EL (cell line): Measurements from ENCODE around the gene TEX51.

Experiments
- DNase-seq: peaks from one replicate; pipeline ENCODE4 v3.0.0-alpha.2; 2016

The TEX51 gene

DNA sequence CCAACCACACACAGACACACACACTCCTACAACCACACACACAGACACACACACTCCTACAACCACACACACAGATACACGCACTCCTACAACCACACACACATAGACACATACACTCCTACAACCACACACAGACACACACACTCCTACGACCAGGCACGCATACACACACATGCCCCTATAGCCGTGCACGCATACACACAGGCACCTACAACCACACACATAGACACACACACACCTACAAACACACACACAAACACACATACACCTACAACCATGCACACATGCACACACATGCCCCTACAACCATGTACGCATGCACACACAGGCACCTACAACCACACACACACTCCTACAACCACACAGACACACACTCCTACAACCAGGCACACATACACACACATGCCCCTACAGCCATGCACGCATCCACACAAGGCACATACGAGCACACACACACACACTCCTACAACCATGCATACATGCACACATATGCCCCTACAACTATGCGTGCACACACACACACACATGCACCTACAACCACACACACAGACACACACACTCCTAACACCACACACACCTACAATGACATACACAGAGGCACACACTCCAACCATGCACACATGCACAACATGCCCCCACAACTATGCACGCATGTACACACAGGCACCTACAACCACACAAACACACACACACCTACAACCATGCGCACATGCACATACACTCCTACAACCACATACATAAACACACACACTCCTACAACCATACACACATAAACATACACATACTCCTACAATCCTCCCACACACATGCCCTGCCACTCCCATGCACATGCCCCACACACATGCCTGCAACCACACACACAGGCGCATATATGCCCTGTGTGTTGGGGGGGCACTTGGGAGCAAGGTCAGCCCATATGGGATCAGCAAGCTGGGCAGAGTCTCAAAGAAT, 19.1 kb upstream of the TEX51 start:
- no peak for DNase-seq

DNA sequence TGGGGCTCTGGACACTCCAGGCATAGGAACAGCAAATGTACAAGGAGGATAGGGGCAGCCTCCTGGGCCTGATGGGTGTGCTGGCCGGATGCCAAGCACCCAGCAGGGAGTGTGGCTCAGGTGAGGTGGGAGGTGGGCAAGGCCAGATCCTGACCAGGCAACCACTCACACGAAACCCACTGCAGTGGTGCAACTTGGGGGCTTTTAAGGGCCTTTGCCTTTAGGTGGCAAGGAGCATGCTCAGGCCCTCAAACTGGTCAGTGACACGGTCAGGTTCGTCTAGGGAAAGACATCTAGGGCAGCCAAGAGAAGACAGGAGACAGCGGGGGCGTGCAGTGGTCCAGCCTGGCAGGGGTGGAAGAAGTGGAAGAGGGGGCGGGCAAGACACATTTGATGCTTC, 18.4 kb upstream of the TEX51 start:
- no peak for DNase-seq

DNA sequence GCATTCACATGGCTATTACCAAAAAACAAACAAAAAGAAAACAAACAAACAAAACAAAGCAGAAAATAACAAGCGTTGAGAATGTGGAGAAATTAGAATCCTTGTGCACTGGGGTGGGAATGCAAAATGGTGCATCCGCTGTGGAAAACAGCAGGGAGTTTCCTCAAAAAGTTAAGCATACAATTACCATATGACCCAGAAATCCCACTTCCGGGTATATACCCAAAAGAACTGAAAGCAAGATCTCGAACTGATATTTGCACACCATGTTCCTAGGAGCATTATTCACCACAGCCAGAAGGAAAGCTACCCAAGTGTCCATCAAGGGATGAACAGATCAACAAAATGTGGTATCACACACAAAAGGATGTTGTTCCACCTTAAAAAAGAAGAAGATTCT, 17.9 kb upstream of the TEX51 start:
- no peak for DNase-seq

DNA sequence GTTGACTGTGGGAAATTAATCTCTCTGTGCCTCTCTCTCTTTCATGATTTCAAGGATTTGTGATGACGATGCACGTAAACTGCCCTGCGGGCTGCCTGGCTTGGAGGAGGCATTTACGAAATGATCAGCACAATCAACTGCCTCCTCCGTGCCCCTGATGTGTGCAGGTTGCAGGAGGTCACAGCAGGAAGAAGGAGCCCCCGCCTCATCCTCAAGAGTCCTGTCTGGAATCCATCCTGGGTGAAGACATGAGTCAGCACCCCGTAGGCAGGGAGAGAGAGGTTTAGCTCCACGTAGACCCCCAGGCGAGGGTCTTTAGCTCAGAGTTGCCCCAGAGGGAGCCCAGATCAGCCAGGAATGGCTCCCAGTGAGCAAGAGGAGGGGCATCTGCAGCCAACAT, 17.1 kb upstream of the TEX51 start:
- no peak for DNase-seq

DNA sequence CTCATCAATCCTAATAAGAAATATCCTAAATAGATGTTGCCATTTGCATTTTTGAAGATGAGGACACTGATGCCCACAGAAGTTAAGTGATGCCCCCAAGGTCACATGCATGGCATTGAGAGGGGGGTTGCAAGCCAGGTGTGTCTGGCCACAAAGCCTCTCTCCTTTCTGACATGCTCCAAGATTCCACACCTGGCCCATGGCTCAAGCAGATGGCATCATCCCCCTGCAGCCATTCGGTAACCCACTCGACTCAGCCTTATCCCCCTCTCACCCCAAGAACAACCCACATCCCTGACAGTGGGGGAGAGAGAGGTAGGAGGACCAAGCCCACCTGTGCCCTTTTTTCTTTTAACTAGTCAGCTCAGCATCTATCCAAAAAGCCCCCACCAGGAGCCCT, 16.5 kb upstream of the TEX51 start:
- DNase-seq = no peak

DNA sequence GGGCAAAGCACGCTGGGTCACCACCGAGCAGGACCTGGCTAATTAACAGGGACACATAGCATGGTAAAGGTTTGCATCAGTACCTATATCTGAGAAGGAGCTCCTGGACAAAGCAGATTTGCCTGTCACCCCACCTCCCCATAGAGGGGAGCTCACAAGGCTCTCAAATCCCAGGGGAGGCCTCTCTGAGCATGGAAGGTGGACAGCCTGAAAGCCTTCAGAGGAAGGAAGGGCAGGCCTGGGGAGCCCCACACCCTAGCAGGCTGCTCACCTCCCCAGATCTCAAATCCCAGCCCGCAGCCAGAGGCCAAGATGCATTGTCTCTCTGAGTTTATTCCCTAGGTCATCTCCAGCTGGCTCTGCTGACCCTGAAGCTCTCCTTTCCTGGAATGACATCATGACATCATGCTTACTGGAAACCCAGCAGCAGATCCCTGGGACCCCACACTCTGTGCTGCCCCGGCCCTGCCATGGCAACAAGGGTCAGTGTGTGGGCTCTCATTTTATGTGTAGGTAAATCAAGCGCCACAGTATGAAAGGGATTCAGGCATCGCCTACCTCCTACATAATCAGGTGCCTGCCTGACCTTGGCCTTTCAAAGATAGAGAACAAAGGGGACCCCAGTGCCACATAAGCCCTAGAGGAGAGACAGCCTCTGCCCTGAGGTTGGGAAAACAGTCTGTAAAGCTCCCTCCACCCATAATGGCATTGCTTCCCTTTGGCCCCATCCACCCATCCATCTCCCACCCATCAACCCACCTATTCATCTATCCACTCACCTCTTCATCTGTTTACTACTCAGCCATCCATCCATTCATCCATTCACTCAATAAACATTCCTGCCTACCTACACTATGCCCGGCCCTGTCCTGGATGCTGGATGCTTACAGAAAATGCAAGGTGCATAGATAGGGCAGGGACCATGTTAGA, 15.7 kb upstream of the TEX51 start:
- DNase-seq = no peak

DNA sequence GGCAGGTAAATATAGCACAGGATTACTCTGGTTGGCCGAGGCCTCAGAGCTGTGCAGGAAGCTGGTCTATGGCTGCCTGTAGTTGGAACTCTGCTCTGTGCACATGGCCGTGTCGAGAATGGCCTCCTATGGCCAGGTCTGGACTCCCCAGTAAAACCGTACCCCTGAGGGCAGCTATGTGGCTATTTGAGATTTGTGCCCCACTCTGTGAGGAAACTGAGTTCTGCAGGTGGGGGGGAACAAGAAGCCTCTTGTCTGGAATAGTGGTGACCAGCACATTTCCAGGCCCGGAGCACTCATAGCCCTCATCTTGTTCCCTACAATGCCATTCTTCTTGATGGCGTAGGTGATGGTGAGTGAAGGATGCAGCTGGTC, 15.0 kb upstream of the TEX51 start:
- DNase-seq = no peak

DNA sequence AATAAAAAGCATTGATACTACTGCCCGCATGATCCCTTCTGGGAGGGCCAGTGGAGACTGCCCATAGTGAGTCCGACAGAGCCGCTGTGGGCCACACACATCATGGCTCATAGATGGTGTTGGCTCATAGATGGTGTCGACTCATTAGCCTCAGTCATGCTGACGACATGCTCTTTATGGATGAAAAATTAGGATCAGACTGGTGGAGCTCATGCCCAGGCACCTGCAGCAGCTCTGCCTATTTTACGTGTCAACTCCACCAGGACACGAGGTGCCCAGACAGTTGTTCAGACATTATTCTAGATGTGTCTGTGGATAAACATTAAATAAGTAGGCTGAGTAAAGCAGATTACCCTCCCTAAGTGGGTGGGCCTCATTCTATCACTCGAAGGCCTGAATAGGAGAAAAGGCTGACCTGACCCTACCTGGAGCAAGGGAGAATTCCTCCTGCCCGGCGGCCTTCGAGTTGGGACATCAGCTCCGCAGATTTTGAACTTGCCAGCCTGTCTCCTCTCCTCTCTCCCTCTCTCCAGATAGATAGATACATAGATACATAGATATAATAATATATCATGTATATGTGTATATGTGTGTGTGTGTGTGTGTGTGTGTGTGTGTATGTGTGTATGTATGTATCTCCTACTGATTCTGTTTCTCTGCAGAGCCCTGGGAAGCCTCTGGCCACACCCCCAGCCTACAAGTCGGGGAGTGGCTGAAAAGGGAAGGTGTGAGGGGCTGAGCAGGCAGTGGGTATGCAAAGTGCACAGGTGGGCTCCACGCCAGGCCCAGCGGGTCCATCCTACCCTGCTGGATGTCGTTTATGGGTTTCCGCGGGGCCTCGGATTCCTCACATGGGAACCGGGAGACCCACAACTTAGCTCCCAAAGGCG, 13.6 kb upstream of the TEX51 start:
- no peak for DNase-seq

DNA sequence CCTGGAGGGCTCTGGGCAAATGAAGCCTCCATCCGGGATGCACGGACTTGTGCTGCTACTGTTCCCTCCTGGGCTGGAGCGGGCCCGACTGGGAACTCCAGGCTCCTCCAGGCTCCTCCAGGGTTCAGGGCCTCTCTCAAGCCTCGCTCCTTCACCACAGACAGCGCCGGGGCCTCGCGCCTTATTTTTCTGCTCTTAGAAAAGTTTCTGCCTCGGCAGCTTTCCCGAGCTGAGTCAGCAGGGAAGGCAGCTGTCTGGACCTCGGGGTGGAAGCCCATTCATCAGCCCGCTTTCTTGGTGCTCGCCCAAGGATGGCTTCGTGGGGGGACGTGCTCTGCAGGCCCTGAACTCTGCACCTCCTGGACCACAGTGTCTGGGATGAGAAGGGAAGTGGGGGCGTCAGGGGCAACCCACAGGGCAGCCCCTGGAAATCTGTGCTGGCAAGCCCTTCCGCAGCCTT, 12.9 kb upstream of the TEX51 start:
- DNase-seq = peak; percentile 21

DNA sequence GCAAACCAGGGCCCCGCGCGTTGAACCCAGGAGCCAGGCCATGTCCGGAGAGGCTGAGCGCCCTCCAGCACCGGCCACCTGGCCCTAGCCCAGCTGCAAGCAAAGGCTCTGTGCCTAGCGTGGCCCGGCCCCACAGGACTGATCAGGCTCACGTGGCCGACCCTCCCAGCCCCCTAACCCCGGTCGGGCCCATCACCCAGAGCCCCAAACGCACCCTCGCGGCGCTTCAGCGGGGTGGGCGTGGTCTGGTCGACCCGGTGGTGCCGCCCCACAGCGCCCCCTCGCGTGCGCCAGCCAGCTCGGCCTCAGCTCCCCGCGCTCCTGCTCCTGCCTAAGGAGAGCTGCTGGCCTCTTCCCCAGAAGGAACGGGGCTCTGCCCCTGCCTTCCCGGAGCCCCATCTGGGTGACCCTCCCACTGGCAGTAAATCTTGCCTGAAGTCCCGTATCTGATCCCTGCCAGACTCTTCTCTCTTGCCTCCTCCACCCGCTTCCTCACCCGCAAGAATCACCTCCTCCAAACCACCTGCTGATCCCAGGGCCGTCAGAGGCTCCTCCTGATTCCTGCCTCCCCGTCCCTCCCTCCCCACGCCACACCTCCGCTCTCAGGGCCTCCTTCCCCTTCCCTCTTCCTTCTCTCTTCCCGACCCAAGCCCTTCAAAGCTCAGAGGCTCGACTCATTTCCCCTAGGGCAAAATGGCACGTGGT, 12.3 kb upstream of the TEX51 start:
- peak; percentile 37 for DNase-seq

DNA sequence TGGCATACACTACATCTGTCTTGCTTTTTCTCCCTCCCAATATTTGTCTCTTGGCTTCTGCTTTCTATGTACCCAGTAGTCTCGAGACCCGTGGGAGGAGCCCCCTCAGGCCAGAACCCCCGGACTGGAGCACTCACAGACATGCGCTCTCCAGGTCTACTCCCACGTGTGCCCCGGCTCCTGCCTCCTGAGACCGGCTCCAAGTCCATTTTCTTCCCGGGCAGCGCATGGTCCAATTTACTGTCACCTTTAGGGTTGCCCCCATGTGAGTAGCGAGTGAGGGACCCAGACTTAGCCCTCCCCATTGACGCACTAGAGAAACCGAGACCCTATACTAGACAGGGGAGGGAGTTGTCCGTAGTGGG, 11.8 kb upstream of the TEX51 start:
- no peak for DNase-seq

DNA sequence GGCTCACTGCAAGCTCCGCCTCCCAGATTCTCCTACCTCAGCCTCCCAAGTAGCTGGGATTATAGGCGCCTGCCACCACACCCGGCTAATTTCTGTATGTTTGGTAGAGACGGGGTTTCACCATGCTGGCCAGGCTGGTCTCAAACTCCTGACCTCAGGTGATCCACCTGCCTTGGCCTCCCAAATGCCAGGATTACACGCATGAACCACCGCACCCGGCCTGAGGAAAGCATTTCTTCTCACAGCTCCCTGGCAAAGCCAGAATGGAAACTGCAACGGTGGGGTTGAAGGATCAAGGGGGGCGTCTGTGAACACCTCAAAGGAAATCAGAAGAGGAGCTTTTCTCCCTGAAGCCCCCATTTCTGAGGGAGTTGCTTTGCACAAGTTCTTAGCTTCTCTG, 11.2 kb upstream of the TEX51 start:
- no peak for DNase-seq

DNA sequence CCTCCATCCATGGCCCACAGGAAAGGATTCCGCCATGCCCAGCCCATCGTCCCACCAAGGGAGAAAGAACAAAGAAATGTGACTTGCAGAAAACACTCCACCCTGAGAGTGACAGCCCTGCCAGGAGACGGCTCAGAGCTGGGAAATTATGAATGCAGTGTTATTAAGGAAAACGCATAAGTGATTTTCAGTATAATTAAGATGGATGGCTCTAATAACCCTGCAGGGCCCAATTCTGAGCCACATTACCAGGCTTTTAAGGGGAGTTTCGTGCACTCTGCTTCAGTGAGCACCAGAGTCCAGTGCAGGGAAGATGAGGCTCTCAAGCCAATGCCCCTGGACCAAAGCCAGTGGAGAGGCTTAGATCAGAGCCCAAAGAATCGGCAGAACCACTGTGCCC, 10.6 kb upstream of the TEX51 start:
- no peak for DNase-seq

DNA sequence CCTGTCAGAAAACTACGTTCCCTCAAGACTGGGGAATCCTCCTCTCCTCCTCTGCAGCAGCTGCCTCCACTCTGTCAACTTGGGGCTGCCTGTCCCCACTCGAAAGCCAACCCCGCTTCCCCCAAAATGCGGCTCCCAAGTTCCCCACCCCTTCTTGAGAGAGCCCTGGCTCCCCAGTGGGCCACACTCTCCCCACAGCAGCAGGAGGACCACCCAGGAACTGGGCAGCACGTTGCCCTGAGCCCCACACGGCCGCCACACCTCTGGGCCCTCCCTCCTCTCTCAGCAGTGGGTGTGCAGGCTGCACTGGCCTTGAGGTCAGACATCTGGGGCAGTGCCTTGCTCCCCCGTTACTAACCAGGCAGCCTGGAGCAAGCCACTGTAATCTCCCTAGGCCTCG, 9.6 kb upstream of the TEX51 start:
- DNase-seq = no peak

DNA sequence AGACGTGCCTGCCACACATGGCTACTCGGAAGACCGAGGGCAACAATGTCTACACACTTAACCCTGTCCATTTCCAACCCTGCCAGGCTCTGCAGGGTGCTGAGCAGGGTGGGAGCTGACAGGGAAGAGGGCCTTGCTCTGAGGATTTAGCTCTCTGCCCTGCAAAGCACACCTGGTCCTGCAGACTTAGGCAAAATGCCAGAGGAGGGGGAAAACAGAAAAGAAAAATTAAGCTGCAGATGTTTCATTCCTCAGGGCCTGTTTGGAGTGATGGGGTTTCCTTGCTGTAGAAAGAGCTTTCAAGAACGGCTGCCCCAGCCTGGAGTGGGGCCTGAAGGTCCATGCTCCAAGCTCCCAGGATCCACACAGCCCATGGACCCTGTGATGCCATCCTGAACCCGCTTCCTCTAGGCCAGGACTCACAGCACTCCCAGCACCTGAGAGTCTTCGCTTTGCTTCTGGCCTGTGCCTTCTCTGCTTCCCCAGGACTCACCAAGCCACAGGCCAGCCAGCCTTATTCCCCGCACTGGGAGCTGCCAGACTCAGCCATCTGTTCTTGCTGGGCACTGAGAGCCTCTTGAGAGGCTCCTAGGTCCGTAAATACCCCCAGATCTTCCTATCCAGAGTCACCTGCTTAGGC, 9.1 kb upstream of the TEX51 start:
- DNase-seq = no peak

DNA sequence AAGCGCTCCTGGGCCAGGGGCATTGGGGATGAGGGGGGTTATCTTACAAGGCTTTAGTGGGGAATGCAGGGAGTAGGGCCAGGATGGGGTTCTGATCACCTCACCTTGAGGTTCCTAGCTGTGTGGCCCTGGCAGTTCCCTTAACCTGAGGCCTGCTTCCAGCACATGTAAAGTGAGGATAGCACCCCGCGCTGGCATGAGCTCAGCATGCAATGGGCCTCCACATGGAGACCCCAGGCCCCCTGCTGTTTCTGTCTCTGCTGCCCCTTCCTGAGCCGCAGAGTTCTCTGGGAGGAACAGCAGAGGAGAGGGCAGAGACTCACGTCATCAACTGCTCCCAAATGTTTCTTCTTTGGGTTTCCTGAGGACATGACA, 8.6 kb upstream of the TEX51 start:
- DNase-seq = no peak

DNA sequence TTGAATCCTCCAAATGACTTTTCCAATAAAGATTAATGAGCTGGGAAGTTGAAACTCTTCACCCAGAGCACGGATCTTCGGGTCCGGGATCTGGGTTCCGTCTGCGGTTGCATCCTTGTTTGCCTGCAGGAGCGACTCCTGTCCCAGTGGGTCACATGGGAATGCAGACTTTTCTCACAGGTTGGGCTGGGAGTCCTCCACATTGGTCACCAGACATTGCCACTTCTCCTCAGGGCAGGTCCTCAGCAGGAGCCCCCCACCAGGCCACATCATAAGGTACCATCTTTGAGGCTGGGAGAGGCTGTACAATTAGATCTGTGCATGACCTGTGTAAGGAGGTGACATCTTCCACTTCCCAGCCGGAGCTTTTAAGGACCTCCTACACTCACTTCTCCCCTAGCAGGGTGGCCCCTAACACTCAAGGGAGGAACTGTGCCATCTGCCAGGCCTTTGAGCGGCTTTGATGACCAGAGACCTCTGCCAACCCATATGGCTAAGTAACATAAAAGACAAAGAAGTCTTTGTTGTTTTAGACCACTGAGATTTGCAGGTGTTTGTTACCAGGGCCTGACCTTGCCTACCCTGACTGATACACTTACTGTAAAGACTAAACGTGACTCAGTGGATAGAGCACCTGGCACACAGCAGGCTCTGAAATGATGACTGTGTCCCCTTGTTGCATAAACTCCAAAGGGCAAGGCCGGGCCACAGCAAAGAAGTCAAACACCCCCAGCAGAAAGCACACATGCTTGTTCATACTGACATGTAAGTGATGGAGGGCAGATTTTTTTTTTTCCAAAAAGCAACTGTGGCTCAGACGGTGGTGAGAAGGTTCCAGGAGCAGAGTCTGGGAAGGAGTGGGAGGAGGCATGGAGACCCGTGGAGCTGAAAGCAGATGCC, 7.9 kb upstream of the TEX51 start:
- no peak for DNase-seq

DNA sequence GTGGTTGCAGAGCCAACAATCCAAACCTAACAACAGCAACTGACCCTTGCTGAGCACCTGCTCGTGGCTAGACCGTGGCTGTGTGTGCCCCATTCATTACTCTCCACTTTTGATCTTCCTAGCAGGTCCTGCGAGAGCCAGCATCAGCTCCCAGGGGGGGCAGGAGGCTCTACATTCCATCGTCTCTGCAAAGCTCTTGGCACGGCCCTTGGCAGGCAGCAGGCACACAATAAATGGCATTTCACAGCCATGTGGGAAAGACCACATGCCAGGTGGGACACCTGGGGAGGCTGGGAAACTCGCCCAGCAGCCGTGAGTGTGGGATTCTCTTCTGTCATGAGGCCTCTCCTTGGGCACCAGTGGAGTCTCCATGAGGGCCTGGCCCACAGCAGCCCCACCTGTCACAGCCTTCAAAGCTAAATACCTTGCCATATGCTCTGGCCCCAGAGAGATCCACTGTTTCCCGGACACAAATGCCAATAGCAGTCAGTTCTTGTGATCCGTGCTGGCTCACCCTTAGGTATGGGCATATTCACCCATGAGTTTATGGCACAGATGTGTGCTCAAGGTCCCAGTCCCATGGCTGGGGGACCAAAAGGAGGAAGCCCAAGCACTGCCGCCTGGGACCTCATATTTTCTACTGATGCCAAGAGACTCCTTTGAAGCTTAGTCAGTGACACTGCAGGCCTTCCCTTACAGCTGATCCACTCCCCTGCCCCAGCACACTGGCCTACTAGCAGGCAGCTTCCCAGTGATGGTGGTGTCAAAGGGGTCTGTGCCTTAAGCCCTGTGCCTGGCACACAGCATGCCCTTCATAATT, 6.8 kb upstream of the TEX51 start:
- no peak for DNase-seq

DNA sequence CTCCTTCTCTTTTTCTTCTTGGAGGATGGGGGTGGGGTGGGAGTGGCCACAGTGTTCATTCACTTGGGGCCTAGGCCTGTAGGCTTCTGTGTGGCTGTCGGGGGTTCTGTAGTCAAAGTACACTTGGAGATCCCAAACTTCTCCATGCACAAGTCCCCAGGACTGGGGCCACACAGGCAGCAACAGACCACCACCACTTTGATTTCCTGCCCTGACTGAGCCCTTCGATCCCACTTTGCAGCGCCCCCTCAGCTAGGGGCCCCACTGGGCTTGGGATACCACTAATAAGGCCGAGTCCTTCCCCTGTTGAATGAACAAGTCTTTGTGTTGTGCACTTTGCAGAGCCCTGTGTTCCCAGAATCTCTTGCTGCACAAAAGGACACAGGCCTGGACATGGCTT, 5.5 kb upstream of the TEX51 start:
- no peak for DNase-seq

DNA sequence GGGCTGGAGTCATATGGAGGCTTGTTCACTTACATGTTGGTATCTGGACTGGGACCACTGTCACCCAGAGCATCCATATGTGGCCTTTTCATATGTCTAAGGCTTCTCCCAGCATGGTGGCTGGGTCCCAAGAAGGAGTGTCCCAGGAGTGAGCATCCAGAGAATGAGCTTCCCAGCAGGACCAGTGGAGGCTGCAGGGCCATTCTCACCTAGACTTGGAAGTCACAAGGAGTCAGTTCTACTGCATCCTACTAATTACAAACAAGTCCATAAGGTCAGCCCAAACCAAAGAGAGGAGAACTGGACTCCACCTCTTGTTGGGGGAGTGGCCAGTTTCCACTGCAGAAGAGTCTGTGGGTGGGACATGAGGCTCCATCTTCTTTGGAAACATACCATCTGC, 5.1 kb upstream of the TEX51 start:
- DNase-seq = no peak
